HG03280 (cell line): ENCODE measurements around the gene ZSWIM9.

Experiments used
- ATAC-seq: cut with Tn5 transposase; IDR thresholded peaks from one replicate; pipeline ENCODE4 v1.9.1; 2021; ENCODE audit warnings: mild to moderate bottlenecking, moderate library complexity; ENCODE audit not compliant: unreplicated experiment

ZSWIM9 gene

DNA sequence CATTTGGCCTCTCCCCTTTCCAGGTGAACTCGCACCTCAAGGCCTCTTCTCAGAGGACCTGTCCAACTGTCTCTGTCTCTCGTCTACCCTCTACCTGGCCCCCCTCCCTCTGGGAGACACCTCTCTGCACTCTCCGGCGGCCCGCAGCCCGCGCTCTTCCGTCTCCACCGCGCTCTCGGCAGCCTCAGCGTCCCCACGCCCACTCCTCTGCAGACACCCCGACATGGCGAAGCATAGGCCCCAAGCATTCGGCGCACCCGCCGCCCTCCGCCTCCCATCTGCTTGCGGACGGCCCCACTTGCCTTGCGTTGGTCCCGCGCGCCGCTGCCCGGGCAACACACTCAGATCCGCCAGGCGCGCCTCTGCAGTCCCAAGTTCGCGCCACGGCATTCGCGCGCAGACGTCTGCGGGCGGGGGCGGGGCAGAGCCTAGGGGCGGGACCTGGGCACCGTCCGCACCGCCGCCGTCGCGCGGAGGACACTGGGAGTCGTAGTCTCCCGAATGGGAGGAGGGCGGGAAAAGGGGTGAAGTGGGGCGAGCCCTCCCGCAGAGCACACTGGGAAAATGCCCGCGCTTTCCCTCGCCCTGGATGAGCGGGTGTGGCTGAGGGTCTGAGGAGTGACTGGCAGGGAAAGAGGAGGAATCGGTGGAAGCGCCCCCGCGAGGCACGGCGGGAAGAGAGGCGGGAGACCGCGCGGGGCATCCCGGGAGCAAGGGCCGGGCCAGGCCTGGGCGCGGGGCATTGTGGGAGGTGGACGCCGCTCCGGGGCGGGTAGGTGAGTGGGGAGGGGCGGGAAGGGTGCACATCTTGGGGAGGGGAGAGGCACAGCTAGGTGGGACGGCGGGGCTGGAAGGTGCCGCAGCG, at the start of gene ZSWIM9, which contains the start of gene LIG1:
ZSWIM9 (plus strand) TSS at position 742 of the 865 bp plus-strand sequence. CDS start 1,123 bp downstream, outside the sequence.
LIG1 (minus strand) TSS at position 406 of the 865 bp plus-strand sequence. CDS start 4,778 bp downstream, outside the sequence.
- peak; percentile 80 for ATAC-seq

DNA sequence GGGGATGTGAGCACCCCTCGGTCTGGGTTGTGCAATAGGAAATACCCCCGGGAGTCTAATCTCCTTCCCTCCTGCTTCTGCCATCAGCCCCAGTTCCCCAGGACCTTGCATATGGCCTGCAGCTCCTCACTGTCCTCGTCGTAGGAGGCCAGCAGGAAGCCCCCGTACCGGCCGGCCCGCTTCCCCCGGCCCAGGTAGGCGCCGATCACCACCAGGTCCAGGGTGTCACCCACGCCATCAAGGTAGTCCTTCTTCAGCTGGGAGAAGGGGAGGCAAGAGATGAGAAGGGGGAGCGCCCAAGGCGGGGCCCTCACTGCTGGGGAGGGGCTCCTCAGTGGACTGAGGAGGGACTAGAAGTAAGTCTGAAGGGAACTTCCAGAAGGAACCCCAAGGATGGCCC, 49.4 kb upstream of the ZSWIM9 start:
- no peak for ATAC-seq

DNA sequence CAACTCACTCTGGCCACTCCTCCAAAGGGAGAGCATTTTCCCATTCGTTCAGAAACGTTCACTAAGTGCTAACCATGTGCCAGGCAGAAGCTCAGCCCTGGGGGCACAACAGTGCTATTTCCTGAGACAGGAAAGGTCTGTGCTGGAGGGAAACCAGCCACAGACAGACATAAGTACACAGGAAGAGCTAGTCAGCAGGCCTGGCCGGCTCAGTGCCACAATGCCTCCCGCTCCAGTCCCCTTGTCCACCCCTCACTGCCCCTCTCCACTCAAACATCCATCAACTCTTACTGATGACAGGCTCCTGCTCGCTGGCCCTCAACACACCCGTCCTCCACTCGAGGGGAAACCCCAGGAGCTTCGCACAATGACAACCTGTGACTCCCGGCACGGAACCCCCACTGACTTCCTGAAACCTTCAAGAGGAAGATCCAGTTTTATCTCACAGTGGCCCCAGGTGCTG, 48.5 kb upstream of the ZSWIM9 start:
- ATAC-seq = no peak

DNA sequence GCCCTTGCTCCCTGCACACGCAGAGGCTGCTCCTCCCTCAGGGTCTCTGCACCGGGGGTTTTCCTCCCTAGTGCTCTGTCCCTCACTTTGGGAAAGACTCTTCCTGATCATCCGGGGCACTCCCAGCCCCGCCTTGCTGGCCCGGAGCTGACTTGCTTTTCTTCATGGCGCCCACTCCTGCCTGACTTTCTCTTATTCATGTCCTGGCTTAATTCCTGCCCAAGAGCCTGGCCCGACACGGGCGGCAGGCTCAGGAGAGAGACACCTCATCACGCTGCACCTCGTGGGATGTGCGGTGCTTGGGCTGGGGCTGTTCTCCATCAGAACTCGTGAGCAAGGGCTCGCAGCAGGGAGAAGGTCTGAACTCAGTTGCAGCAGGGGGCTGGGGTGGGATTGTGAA, 48.1 kb upstream of the ZSWIM9 start:
- no peak for ATAC-seq

DNA sequence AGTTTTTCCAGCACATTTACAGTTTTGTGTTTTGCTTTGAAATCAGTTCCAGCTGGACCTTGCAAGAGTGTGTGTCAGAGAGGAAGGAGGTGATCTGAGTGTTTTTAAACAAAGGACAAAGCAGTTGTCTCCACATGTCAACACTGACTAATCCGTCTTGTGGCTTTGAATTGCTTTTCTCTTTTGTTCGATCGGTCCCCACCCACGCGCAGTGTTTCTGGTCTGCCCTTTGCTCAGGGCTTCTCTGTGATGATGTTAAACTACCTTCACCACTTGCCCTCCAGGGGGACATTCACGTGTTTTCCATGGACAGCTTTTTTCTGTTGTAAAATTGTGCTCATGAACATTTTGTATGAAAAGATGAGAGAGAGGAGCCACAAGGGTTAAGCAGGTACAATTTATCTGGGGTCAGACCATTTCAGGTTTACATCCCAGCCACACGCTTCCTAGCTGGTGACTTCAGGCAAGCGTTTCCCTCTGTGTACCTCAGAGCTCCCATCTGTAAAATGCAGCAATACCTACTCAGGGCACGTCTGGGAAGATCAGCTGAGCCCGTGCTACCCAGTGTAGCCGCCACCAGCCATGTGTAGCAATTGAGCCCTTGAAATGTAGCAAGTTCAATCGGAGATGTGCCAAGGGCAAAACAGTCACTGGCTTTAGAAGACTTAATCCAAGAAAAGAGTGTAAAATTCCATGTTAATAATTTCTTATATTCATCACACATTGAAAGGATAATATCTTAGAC, 46.4 kb upstream of the ZSWIM9 start:
- no peak for ATAC-seq

DNA sequence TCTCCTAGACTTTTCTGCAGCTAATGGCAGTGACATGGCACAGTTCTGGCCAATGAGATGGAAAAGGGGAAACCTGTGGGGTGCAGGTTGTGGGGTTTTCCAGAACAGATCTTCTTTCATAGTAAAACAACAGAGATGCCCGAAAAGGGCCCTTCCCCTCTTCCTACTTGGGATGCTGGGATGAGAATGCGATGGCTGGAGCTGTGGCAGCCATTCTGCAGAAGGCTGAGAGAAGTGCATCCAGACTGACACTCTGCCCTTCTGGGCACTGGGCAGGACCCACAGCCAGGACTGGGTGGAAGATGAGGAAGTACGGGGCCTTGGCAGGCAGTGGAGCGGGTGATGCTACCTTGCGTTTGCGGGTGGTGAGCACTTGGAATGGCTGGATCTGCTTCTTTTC, 42.9 kb upstream of the ZSWIM9 start:
- ATAC-seq = no peak

DNA sequence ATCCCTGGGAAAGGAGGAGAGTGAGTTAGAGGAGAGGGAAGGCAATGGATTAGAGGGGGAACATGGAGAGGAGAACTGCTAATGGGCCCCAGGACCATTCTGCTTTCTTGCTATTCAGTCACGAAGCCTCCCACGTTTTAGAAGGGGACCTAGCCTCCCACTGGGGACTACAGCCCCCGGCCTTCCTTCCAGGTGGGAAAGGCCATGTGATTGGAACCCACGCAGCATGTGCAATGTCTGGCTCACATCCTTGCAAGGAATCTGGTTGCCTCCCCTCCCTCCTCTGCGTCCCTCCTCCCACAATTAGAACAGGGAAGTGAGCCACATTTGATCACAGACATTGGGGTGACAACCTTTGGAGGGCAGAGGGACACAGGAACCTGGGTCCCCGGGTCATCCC, 37.4 kb upstream of the ZSWIM9 start:
- no peak for ATAC-seq

DNA sequence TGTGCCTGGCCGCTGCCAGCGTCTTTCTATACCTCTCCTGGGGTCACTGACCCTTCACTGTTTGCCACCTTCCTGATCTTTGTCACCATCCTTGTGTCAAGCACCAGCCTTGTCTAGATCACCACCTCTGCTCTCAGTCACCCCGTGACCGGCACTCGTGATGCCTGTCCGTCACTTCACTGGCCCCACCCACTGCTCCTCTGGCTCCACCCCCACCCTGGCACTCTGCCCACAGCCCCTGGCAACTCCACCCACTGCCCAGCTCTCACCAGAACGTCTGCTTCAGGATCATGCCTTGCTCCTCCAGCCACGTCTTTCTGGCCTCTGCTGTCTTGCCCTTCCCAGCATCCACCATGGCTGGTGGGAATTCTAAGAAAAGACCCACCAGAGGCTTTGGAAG, 35.1 kb upstream of the ZSWIM9 start:
- no peak for ATAC-seq

DNA sequence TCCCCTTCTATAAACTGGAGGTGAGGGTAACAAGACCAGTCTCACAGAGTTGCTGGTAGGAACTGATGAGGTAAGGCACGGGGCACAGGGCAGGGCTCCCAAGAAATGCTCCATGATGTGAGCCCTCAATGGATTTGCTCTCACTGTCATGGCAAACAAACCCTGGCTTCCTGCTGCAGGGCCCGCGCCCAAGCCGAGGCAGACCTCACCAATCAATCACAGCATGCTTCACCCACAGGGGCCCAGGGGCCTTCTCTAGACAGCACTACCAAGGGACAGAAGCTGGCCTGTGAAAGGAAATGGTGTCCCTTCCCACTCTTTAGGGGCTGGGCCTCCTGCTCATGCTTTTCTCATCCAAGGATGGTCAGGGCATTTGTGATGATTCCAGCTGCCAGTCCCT, 33.9 kb upstream of the ZSWIM9 start:
- ATAC-seq = no peak

DNA sequence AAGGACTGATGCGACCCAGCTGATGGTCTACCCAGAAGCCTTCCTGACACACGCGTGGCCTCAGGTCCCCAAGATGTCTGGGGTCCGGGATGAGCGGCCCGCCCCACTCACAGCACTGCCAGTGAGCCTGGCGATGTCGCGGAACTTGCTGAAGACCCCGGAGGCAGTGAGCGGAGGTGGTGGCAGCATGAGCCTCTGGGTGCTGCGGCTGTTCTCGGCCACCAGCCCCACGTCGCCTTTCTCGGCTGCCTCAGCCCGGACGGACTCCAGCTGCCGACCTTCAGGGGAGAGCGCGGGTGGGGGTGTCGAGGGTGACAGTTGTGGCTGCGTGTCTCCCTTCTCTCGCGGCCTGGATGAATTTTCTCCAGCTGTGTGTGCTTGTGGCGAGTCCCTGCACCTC, 33.1 kb upstream of the ZSWIM9 start:
- ATAC-seq = no peak

DNA sequence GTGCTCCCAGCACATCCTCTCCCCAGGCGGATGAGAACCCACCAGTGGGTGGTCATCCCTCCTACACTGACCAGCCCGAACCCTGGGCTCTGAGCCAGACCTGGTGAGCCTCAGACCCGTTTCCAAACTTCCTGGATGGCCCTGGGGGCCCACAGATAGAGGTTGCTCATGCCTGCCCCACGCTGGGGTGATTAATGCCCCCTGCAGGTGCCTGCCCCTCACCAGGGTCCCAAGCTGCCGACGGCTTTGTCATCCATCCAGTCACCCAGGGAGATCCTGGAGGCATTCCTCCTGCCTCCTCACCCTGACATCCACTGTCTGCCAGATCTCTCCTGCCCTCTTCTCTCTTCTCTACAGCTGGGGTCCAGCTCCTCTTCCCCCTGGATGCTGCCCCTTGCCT, 31.4 kb upstream of the ZSWIM9 start:
- no peak for ATAC-seq

DNA sequence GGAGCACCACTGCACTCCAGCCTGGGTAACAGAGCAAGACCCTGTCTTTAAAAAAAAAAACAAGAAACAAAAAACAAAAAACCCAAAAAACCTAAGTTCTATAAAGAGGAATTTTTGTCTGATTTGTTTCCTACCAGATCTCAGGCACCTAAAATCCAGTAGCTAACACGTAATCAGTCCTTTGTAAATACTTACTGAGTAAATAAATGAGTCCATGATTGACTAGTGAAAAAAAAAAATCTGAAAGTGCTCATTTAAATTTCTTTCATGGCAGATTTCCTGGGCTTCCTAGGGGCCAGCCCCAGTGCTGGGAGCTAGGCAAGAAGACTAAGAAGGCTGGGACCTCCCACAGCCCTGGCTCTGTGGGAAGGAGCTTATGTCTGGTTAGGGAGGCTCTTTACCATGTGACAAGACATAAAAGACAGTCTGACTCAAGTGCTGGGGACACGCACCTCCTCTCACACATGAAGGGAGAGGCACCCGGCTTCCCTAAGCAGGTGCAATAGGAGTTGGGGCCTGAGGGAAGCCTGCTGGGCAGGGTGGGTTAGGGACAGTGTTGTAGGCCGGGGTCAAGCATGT, 22.8 kb upstream of the ZSWIM9 start:
- ATAC-seq = no peak

DNA sequence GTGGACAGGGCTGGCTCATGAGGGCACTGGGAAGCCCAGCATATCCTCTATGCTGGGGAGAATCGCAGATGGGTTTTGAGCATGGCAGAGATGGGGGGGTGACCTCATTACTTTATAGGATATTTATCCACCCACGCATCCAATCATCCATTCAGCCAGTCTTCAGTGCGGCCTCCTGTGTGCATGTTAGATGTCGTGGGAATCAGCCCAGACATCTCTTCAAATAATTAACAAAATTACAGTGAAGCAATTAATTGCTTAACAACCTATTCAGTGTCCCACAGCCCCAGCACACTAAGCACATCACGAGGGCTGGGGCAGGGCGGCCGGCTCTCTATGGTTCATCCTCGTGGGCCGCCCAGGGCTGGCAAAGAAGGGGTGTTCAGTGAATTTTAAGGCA, 21.9 kb upstream of the ZSWIM9 start:
- ATAC-seq = no peak

DNA sequence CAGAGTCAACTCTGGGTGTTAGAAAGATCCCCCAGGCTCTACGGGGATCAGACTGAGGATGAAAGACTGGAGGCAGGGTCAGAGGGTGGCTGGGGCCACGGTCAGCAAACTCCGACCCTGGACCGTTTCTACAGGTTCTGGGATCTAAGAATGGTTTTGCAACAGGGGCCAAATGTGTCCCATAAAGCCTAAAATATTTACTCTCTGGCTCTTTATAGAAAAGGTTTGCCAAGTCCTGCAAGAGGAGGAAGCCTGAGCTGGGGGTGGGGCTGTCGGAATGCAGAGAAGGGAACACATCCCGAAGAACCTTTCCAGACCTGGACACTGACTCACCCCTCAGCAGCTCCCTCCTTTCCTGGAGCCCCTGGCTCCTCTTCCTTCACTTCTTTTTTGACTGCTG, 21.1 kb upstream of the ZSWIM9 start:
- ATAC-seq = no peak

DNA sequence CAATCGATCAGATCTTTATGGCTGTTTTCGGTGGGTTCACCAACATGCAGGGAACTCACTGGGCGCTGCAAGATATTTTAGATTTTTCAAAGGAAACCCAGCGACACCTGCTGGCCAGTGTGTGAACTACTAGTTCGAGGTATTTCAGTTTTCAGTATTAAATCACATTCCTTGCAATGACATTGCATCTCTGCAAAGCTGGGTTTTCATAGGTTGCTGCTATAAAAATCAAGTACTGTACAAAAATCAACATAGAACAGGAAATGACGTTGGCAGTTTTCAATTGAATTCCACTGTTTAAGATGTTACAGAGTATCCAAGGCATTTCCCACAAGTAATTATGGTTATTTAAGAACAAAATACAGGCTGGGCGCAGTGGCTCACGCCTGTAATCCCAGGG, 17.9 kb upstream of the ZSWIM9 start:
- ATAC-seq = no peak

DNA sequence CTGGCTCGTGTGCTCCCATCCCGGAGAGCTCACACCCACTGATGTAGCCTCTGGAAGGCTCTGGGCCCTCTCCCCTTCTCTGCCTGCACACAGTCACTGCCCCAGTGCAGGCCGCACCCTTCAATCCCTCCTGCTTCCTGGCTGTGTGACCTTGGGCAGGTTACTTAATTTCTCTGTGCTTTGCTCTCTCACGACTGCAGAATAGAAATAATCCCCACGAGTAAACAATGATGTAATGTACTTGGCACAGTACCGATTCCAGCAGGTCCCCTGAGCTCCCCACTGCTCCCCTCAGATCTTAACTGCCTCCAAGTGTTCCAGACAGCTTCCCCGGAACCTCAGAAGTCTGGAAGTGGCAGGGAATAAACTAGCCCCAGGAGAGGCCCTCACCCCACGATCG, 16.5 kb upstream of the ZSWIM9 start:
- ATAC-seq = no peak

DNA sequence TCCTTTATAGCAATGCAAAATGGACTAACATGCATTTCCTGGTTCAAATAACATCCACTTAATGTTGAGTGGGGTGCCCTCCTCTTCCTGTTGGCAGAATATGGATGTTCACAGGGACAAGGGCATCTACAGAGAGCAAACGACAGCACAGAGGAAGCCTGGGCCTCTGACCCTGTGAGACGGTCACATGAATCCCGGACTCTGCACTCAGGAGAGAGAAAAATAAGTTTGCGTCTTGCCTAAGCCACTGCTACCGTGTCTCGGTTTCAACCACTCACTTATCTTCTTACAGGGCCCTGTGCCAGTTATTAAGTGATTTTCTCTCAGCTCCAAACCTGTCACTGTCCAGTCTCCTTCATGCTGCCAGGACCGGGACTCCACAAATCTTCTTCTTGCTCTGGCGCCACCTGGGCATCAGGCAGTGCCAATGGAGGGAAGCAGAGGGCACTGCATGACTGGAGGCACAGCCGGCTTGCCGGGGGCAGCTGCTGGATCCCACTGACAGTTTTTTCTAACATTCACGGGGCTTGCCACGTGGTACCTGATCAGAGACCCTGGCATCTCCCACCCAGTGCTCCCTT, 12.2 kb upstream of the ZSWIM9 start:
- ATAC-seq = no peak

DNA sequence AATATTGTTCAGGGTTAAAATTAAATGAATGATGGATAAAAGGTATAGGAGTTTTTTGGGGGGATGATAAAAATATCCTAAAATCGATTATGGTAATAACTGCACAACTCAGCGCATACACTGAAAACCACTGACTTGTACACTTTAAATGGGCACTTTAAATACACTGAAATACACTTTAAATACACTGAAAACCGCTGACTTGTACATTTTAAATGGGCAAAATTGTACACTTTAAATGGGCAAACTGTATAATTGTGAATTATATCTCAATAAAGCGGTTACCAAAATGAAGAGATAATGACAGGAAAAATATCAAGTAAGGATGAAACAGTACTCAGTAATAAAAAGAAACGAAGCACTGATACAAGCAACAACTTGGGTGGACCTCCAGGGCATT, 1.8 kb upstream of the ZSWIM9 start:
- ATAC-seq = no peak

DNA sequence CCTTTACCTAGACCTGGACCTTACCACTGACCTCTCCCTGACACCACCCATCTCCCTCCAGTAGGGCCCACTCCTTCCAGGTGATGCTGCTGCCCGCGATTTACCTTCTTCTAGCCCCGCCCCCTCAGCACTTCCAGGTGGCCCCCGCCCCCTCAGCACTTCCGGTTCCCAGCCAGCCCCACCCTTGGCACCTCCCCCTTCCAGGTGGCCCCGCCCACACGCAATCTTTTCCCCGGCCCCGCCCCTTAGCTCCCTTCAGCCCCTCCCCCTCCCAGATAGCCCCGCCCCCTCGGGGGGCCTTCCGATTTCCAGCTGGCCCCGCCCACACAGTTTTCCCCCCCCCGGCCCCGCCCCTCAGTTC, 922 bp upstream of the ZSWIM9 start:
- ATAC-seq = peak; percentile 28

DNA sequence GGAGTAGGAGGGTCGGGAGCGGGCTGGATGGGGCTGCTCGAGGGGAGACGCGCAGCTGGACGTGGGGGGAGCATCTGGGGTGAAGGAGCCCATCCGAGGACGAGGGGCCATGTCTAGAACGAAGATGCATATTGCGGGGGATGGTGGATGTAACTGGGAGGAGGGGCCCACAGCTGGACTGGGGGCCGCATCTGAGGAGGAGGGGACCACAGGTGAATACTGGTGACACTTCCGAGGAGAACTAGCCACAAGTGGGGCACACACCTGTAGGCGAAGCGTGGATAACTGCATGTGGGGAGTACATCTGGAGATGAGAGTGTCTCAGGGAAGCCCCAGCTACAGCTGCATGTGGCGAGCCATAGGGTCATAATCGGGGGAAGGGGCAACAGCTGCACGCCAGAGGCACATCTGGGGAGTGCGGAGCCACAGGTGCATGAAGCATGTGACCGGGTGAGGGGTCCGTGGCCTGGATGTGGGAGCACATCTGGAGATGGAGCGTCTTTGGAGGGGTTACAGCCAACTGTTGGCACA, 402 bp downstream of the ZSWIM9 start:
- no peak for ATAC-seq

DNA sequence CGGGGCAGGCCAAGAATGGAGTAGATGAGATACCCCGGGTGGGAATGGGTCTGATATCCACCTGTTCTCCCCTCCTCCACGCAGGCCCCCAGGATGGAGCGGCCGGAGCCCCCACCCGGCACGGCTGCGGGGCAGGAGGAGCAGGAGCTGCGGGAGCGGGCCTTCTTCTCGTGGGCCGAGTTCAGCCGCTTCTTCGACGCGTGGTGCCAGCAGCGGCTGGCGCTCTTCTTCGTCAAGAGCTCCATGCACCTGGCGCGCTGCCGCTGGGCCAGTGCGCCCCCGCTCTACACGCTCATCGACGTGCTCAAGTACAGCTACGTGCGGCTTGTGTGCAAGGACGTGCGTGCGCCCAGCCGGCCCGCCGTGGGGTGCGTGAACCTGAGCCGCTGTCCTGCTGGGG, 1.2 kb downstream of the ZSWIM9 start:
- no peak for ATAC-seq
